Measurements from ENCODE around the gene PRB3.

Gene PRB3

DNA sequence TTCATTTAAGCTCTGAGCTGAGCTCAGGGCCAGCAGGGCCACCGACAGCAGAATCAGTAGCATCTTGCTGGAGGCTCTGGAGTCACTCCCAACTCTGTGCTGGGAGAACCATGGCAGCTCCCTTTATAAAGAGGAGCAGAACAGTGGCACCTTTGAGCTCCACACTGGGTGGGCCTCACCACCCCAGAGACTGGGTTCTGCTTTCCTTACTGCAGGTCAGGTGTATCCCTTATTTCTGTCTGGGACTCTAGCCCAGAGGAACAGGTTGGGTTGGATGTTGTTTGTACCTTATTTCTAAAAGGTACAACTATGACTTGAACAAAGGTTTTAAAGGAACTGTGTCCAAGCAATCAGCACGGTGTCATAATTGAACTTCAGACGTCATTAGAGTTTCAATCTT lies at the start of gene PRB3:
Gene PRB3 (minus strand): TSS at position 101 of the 400 bp plus-strand sequence. CDS start 38 bp downstream, at position 63.
- H3K27ac ChIP-seq (ENCODE audit: low read length): no peak within 1 kb of the TSS
- H3K9me3 ChIP-seq (ENCODE audit: control insufficient read depth in 2 of 2, low read length in 2 of 2): no peaks in the 10 kb centered on the region
- H3K27me3 ChIP-seq (ENCODE audit: control insufficient read depth in 1 of 2, insufficient read depth in 2 of 2, low read length in 2 of 2): no peaks in the 10 kb centered on the region
- no peak within 1 kb of the TSS for H3K4me3 ChIP-seq (ENCODE audit: low read length in 2 of 2)
- H3K36me3 ChIP-seq (ENCODE audit: control insufficient read depth in 2 of 2, insufficient read depth in 2 of 2, low read length in 2 of 2): no peaks in the 10 kb centered on the region
- no peak within 1 kb of the TSS for H3K9ac ChIP-seq (ENCODE audit: low read length in 2 of 2)
- H3K4me1 ChIP-seq (ENCODE audit: control insufficient read depth, insufficient read depth, low read length): no peaks in the 10 kb centered on the region

DNA sequence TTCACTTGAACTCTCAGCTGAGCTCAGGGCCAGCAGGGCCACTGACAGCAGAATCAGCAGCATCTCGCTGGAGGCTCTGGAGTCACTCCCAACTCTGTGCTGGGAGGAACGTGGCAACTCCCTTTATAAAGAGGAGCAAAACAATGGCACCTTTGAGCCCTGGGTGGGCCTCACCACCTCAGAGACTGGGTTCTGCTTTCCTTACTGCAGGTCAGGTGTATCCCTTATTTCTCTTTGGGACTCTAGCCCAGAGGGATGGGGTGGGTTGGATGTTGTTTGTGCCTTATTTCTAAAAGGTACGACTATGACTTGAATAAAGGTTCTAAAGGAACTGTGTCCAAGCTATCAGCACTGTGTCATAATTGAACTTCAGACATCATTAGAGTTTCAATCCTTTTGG lies 40.8 kb upstream of the PRB3 start, which contains the start of gene PRB4:
Gene PRB4 (minus strand): TSS at position 101 of the 400 bp plus-strand sequence. CDS start 38 bp downstream, at position 63.
- H3K9me3 ChIP-seq (ENCODE audit: control insufficient read depth in 2 of 2, low read length in 2 of 2): peaks cover 3 to 7% of the 10 kb centered on the region in 2 donors
- no peak within 1 kb of the TSS for H3K27ac ChIP-seq (ENCODE audit: low read length)
- no peaks in the 10 kb centered on the region for H3K4me1 ChIP-seq (ENCODE audit: control insufficient read depth, insufficient read depth, low read length)
- H3K9ac ChIP-seq (ENCODE audit: low read length in 2 of 2): no peak within 1 kb of the TSS
- no peak within 1 kb of the TSS for H3K4me3 ChIP-seq (ENCODE audit: low read length in 2 of 2)
- no peaks in the 10 kb centered on the region for H3K36me3 ChIP-seq (ENCODE audit: control insufficient read depth in 2 of 2, insufficient read depth in 2 of 2, low read length in 2 of 2)
- no peaks in the 10 kb centered on the region for H3K27me3 ChIP-seq (ENCODE audit: control insufficient read depth in 1 of 2, insufficient read depth in 2 of 2, low read length in 2 of 2)

DNA sequence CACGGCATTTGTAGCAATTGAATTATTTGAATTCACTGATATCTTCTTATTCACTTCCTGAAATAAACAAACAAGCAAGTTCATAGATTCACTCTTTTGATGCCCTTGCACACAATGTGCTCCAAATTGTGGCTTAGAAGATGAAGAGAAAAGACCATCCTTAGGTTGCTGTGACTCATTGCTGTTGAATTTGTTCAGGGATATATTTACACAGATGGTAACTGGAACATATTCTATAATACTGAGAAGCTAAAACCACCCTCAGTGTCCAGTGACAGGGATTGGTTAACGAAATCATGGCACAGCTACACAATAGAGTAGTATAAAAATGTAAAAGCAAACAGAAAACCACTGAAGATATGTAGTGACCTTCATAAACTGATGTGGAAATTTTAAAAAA lies 37.6 kb upstream of the PRB3 start:
- peaks cover 4 to 6% of the 10 kb centered on the region in 2 donors for H3K9me3 ChIP-seq (ENCODE audit: control insufficient read depth in 2 of 2, low read length in 2 of 2)
- no peak overlapping the region for H3K27ac ChIP-seq (ENCODE audit: low read length)
- H3K4me3 ChIP-seq (ENCODE audit: low read length in 2 of 2): no peak overlapping the region
- H3K9ac ChIP-seq (ENCODE audit: low read length in 2 of 2): no peak overlapping the region
- no peaks in the 10 kb centered on the region for H3K4me1 ChIP-seq (ENCODE audit: control insufficient read depth, insufficient read depth, low read length)
- no peaks in the 10 kb centered on the region for H3K27me3 ChIP-seq (ENCODE audit: control insufficient read depth in 1 of 2, insufficient read depth in 2 of 2, low read length in 2 of 2)
- no peaks in the 10 kb centered on the region for H3K36me3 ChIP-seq (ENCODE audit: control insufficient read depth in 2 of 2, insufficient read depth in 2 of 2, low read length in 2 of 2)

DNA sequence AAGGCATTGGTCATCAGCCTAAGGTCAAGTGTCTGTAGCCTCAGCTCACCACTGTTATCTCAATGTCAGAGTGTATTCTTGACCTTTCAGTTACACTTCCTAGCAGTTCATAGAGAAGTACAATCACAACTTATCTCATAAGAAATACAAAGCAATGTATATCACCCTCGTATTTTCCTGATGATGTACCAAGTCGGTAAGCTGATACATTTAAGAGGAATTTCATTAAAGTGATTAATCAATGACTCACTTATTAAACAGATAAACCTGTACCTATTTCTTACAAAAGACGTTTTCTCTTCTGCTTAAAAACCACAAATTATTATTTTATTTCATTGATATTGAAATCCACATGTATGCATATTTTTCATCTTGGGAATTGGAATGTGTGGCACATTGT lies 3.9 kb upstream of the PRB3 start:
- Histone ChIP-seq H3K4me1 (ENCODE audit: control insufficient read depth, insufficient read depth, low read length) (no peaks in the 10 kb centered on the region), H3K27me3 (ENCODE audit: control insufficient read depth in 1 of 2, insufficient read depth in 2 of 2, low read length in 2 of 2) (no peaks in the 10 kb centered on the region), H3K9ac (ENCODE audit: low read length in 2 of 2) (no peak overlapping the region), H3K4me3 (ENCODE audit: low read length in 2 of 2) (no peak overlapping the region), H3K9me3 (ENCODE audit: control insufficient read depth in 2 of 2, low read length in 2 of 2) (no peaks in the 10 kb centered on the region), H3K27ac (ENCODE audit: low read length) (no peak overlapping the region), H3K36me3 (ENCODE audit: control insufficient read depth in 2 of 2, insufficient read depth in 2 of 2, low read length in 2 of 2) (no peaks in the 10 kb centered on the region)

DNA sequence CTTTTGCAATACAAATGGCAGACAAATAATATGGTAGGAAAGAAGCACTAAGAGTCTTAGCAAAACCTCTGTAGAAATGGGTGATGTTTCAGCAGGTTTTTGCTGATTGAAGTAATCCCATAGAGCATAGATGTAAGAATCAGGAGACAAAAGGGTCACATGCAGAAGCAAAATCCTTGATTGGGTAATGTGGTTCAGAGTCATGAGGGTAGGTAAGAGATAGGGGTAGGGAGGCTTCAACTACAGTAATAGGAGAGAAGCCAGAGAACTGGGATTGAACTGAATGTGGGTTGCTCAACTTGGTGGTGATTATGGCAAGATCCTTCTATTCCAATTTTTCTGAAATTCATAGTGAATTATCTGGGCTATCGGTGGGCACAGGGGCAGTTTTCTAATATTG lies 5.0 kb downstream of the PRB3 start:
- H3K4me3 ChIP-seq (ENCODE audit: low read length in 2 of 2): no peak overlapping the region
- H3K9me3 ChIP-seq (ENCODE audit: control insufficient read depth in 2 of 2, low read length in 2 of 2): no peaks in the 10 kb centered on the region
- H3K36me3 ChIP-seq (ENCODE audit: control insufficient read depth in 2 of 2, insufficient read depth in 2 of 2, low read length in 2 of 2): no peaks in the 10 kb centered on the region
- H3K27ac ChIP-seq (ENCODE audit: low read length): no peak overlapping the region
- H3K4me1 ChIP-seq (ENCODE audit: control insufficient read depth, insufficient read depth, low read length): no peaks in the 10 kb centered on the region
- no peak overlapping the region for H3K9ac ChIP-seq (ENCODE audit: low read length in 2 of 2)
- H3K27me3 ChIP-seq (ENCODE audit: control insufficient read depth in 1 of 2, insufficient read depth in 2 of 2, low read length in 2 of 2): no peaks in the 10 kb centered on the region

DNA sequence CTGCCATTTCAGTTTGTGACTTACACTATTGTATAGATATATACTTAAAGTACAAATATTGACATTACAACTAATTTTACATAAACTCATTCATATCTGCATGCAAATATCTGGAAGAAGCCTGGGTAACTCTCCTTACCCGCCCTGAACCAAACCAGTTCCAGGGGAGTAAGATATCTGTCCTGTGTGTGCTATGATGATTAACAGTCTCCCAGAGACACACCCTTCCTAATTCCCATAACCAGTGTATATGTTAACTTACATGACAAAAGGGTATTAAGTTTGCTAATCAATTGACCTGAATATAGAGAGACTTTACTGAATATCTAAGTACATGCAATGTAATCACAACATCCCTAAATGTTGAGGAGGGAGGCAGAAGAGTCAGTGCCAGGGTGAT lies 23.0 kb downstream of the PRB3 start:
- no peak overlapping the region for H3K4me3 ChIP-seq (ENCODE audit: low read length in 2 of 2)
- peaks cover 0 to 8% of the 10 kb centered on the region in 2 donors for H3K9me3 ChIP-seq (ENCODE audit: control insufficient read depth in 2 of 2, low read length in 2 of 2)
- H3K9ac ChIP-seq (ENCODE audit: low read length in 2 of 2): no peak overlapping the region
- H3K36me3 ChIP-seq (ENCODE audit: control insufficient read depth in 2 of 2, insufficient read depth in 2 of 2, low read length in 2 of 2): no peaks in the 10 kb centered on the region
- H3K4me1 ChIP-seq (ENCODE audit: control insufficient read depth, insufficient read depth, low read length): no peaks in the 10 kb centered on the region
- H3K27ac ChIP-seq (ENCODE audit: low read length): no peak overlapping the region
- H3K27me3 ChIP-seq (ENCODE audit: control insufficient read depth in 1 of 2, insufficient read depth in 2 of 2, low read length in 2 of 2): no peaks in the 10 kb centered on the region

DNA sequence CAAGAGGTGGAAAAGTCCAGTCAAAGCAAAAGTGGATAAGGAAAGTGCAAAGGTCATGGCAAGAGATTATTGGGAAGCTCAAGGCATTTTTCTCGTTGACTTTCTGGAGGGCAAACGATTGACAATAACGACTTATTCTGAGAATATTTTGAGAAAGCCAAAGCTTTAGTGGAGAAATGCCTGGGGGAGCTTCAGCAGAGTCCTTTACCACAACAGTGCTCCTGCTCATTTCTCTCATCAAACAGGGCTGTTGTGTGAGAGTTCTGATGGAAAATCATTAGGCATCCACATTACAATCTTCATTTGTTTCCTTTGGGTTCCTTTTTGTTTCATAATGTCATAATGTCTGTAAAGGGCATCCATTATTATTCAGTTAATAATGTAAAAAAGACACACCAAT lies 26.9 kb downstream of the PRB3 start:
- Histone ChIP-seq H3K27me3 (ENCODE audit: control insufficient read depth in 1 of 2, insufficient read depth in 2 of 2, low read length in 2 of 2) (no peaks in the 10 kb centered on the region), H3K27ac (ENCODE audit: low read length) (no peak overlapping the region), H3K9ac (ENCODE audit: low read length in 2 of 2) (no peak overlapping the region), H3K36me3 (ENCODE audit: control insufficient read depth in 2 of 2, insufficient read depth in 2 of 2, low read length in 2 of 2) (no peaks in the 10 kb centered on the region), H3K9me3 (ENCODE audit: control insufficient read depth in 2 of 2, low read length in 2 of 2) (peaks cover 0 to 7% of the 10 kb centered on the region in 2 donors), H3K4me1 (ENCODE audit: control insufficient read depth, insufficient read depth, low read length) (no peaks in the 10 kb centered on the region), H3K4me3 (ENCODE audit: low read length in 2 of 2) (no peak overlapping the region)

DNA sequence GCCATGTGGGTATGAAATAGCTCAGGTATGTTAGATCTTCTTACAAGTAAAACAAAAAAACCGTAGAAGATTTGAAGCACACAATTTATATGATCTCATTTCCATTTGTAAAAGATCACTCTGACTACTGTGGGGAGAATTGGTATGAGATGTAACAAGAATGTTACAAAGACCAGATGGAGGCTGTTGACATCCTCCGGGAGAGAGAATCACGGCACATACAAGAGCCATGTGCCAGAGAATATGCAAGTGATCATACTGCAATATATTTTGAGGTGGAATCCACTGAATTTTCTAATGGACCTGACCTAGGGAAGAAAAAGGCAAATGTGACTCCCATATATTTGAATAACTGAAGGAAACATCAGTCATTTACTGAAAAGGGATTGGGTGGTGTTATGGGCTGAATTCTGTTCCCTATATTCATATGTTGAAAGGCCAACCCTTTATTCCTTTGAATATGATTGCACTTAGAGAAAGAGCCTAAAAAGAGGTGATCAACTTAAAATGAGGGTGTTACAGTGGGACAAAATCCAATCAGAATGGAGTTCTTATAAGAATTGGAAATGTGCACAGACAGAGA lies 29.1 kb downstream of the PRB3 start:
- Histone ChIP-seq H3K27me3 (ENCODE audit: control insufficient read depth in 1 of 2, insufficient read depth in 2 of 2, low read length in 2 of 2) (no peaks in the 10 kb centered on the region), H3K9me3 (ENCODE audit: control insufficient read depth in 2 of 2, low read length in 2 of 2) (peaks cover 0 to 7% of the 10 kb centered on the region in 2 donors), H3K36me3 (ENCODE audit: control insufficient read depth in 2 of 2, insufficient read depth in 2 of 2, low read length in 2 of 2) (no peaks in the 10 kb centered on the region), H3K27ac (ENCODE audit: low read length) (no peak overlapping the region), H3K4me3 (ENCODE audit: low read length in 2 of 2) (no peak overlapping the region), H3K4me1 (ENCODE audit: control insufficient read depth, insufficient read depth, low read length) (no peaks in the 10 kb centered on the region), H3K9ac (ENCODE audit: low read length in 2 of 2) (no peak overlapping the region)

DNA sequence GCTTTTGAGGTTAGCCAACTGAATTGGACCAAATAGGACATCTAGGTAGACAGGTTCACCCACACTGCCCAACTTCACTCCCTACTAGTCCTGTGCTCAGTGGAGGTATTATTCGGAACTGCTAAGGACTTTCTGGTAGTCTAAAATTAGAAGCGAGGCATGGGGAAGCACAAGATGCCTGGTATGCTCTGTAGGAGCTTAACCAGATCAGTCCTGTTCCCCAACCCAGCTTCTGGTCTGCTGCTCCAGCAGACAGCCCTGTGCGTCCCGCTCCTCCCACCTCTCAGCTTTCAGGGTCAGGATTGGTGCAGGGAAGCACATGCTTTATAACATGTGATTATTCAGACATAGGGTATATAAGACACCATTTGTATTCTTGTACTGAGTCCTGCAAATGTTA lies 31.2 kb downstream of the PRB3 start:
- Histone ChIP-seq H3K4me1 (ENCODE audit: control insufficient read depth, insufficient read depth, low read length) (no peaks in the 10 kb centered on the region), H3K27ac (ENCODE audit: low read length) (no peak overlapping the region), H3K9ac (ENCODE audit: low read length in 2 of 2) (no peak overlapping the region), H3K9me3 (ENCODE audit: control insufficient read depth in 2 of 2, low read length in 2 of 2) (peaks cover 0 to 3% of the 10 kb centered on the region in 2 donors), H3K27me3 (ENCODE audit: control insufficient read depth in 1 of 2, insufficient read depth in 2 of 2, low read length in 2 of 2) (no peaks in the 10 kb centered on the region), H3K36me3 (ENCODE audit: control insufficient read depth in 2 of 2, insufficient read depth in 2 of 2, low read length in 2 of 2) (no peaks in the 10 kb centered on the region), H3K4me3 (ENCODE audit: low read length in 2 of 2) (no peak overlapping the region)

DNA sequence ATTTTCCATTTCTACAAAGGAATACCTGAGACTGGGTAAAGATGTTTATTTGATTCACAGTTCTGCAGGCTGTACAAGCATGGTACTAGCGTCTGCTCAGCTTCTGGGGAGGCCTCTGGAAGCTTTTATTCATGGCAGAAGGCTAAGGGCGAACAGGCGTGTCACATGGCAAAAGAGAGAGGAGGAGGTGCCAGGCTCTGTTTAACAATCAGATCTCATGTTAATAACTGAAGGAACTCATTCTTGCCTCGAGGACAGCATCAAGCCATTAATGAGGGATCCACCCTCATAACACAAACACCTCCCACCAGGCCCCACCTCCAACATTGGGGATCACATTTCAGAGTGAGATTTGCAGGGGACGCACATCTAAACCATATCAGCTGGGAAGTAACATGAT lies 36.0 kb downstream of the PRB3 start:
- peaks cover 0 to 3% of the 10 kb centered on the region in 2 donors for H3K9me3 ChIP-seq (ENCODE audit: control insufficient read depth in 2 of 2, low read length in 2 of 2)
- H3K27ac ChIP-seq (ENCODE audit: low read length): no peak overlapping the region
- no peak overlapping the region for H3K9ac ChIP-seq (ENCODE audit: low read length in 2 of 2)
- no peaks in the 10 kb centered on the region for H3K27me3 ChIP-seq (ENCODE audit: control insufficient read depth in 1 of 2, insufficient read depth in 2 of 2, low read length in 2 of 2)
- H3K36me3 ChIP-seq (ENCODE audit: control insufficient read depth in 2 of 2, insufficient read depth in 2 of 2, low read length in 2 of 2): no peaks in the 10 kb centered on the region
- no peaks in the 10 kb centered on the region for H3K4me1 ChIP-seq (ENCODE audit: control insufficient read depth, insufficient read depth, low read length)
- H3K4me3 ChIP-seq (ENCODE audit: low read length in 2 of 2): no peak overlapping the region

DNA sequence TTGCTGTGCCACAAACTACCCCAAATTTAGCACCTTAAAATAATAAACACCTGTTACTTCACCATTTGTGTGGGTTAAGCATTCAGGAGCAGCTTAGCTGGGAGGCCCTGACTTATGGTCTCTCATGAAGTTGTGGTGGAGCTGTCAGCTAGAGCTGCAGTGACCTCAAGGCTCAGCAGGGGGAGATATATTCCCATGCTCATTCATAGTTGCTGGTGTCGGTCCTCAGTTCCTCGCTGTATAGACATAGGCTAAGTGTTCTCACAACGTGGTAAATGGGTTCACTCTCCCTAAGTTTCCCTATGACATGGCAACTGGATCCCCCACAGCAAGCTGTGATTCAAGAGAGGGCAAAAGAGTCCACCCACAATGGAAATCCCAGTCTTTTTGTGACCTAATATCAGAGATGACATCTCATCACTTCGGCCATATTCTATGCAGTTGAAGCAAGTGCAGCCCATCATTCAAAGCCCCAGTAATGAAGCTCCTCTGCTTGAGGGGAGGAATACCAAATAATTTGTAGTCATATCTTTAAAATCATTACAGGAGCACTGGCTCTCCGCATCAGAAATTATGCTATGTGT lies 41.1 kb downstream of the PRB3 start:
- H3K9me3 ChIP-seq (ENCODE audit: control insufficient read depth in 2 of 2, low read length in 2 of 2): no peaks in the 10 kb centered on the region
- no peak overlapping the region for H3K9ac ChIP-seq (ENCODE audit: low read length in 2 of 2)
- no peak overlapping the region for H3K4me3 ChIP-seq (ENCODE audit: low read length in 2 of 2)

More for the DNA sequence above, 41.1 kb downstream of the PRB3 start:
- no peaks in the 10 kb centered on the region for H3K4me1 ChIP-seq (ENCODE audit: control insufficient read depth, insufficient read depth, low read length)
- H3K36me3 ChIP-seq (ENCODE audit: control insufficient read depth in 2 of 2, insufficient read depth in 2 of 2, low read length in 2 of 2): no peaks in the 10 kb centered on the region
- no peak overlapping the region for H3K27ac ChIP-seq (ENCODE audit: low read length)
- H3K27me3 ChIP-seq (ENCODE audit: control insufficient read depth in 1 of 2, insufficient read depth in 2 of 2, low read length in 2 of 2): no peaks in the 10 kb centered on the region

Data from stomach smooth muscle (tissue), 2 donors.